IgD-negative memory B cell (primary cell): ENCODE measurements around the gene DOCK1. TPM values are rescaled to one million over a fixed set of nuclear protein-coding genes. Genes with fewer than 3 reads are reported as not detected.
A peak's percentile ranks its signal among the peaks of the same experiment; 100 is the strongest.

ENCODE experiments used
- H3K27ac Mint-ChIP-seq, 3 donors: one replicate each; pipeline ENCODE4 v1.8.0; 2020 to 2022; ENCODE audit warnings: mild to moderate bottlenecking in 3 of 3, mixed read lengths in 3 of 3, moderate library complexity in 1 of 3
- H3K27me3 Mint-ChIP-seq: one replicate; pipeline ENCODE4 v1.8.0; 2021; ENCODE audit warnings: mixed read lengths
- H3K36me3 Mint-ChIP-seq: one replicate; pipeline ENCODE4 v1.8.0; 2020; ENCODE audit warnings: mild to moderate bottlenecking, mixed read lengths
- H3K4me1 Mint-ChIP-seq, 3 donors: one replicate each; pipeline ENCODE4 v1.8.0; 2020 to 2022; ENCODE audit warnings: mixed read lengths in 3 of 3, mild to moderate bottlenecking in 1 of 3
- H3K4me3 Mint-ChIP-seq, 4 donors: one replicate each; pipeline ENCODE4 v1.8.0; 2020 to 2022; ENCODE audit warnings: mild to moderate bottlenecking in 4 of 4, mixed read lengths in 4 of 4, moderate library complexity in 3 of 4
- H3K9me3 Mint-ChIP-seq, 3 donors: one replicate each; pipeline ENCODE4 v1.8.0; 2020 to 2021; ENCODE audit warnings: mixed read lengths in 3 of 3, mild to moderate bottlenecking in 1 of 3
- polyA plus RNA-seq: library from polyadenylated mRNA; unstranded; fragments of 300-500 nt; fragmentation: Illumina TruSeq; gene quantifications from one replicate; pipeline ENCODE4 v1.2.3, GENCODE V29; 2021

Gene DOCK1
- polyA plus RNA-seq, 1 donor from 2014 or later = not detected

GRCh38 chr10:127059314-127059713 lies 154.1 kb downstream of the DOCK1 start:
- Mint-ChIP-seq H3K27ac (no peak overlapping the region), H3K27me3 (no peaks in the 10 kb centered on the region), H3K4me1 (no peaks in the 10 kb centered on the region), H3K4me3 (no peak overlapping the region), H3K9me3 (peaks cover 9 to 32% (median 13%) of the 10 kb centered on the region in 3 donors), H3K36me3 (no peaks in the 10 kb centered on the region)

- Mint-ChIP-seq H3K36me3 (no peaks in the 10 kb centered on the region), H3K27ac (no peak overlapping the region)
Observed at GRCh38 chr10:127063762-127064161, 158.5 kb downstream of the DOCK1 start.

GRCh38 chr10:127064474-127064873 lies 159.2 kb downstream of the DOCK1 start:
- peak overlapping the region in 1 of 4 donors; percentile 68 for H3K4me3 Mint-ChIP-seq

More at GRCh38 chr10:127063762-127064161, 158.5 kb downstream of the DOCK1 start:
- H3K27me3 Mint-ChIP-seq = no peaks in the 10 kb centered on the region
- H3K9me3 Mint-ChIP-seq = peaks cover 5 to 24% (median 14%) of the 10 kb centered on the region in 3 donors
- H3K4me1 Mint-ChIP-seq = no peaks in the 10 kb centered on the region
- no peak overlapping the region for H3K4me3 Mint-ChIP-seq

GRCh38 chr10:127067542-127068194 lies 162.4 kb downstream of the DOCK1 start:
- H3K9me3 Mint-ChIP-seq = peaks cover 10 to 12% (median 10%) of the 10 kb centered on the region in 3 donors
- H3K4me3 Mint-ChIP-seq = no peak overlapping the region
- H3K4me1 Mint-ChIP-seq = no peaks in the 10 kb centered on the region
- H3K27me3 Mint-ChIP-seq = peaks cover 1% of the 10 kb centered on the region
- no peak overlapping the region for H3K27ac Mint-ChIP-seq
- H3K36me3 Mint-ChIP-seq = no peaks in the 10 kb centered on the region

More at GRCh38 chr10:127064474-127064873, 159.2 kb downstream of the DOCK1 start:
- Mint-ChIP-seq H3K27me3 (no peaks in the 10 kb centered on the region), H3K27ac (no peak overlapping the region), H3K36me3 (no peaks in the 10 kb centered on the region), H3K9me3 (peaks cover 5 to 17% (median 11%) of the 10 kb centered on the region in 3 donors), H3K4me1 (no peaks in the 10 kb centered on the region)

- Mint-ChIP-seq H3K9me3 (peaks cover 10 to 12% (median 10%) of the 10 kb centered on the region in 3 donors), H3K4me3 (no peak overlapping the region), H3K4me1 (no peaks in the 10 kb centered on the region), H3K36me3 (no peaks in the 10 kb centered on the region), H3K27ac (no peak overlapping the region), H3K27me3 (peaks cover 1% of the 10 kb centered on the region)
Observed at GRCh38 chr10:127068485-127068884, 163.3 kb downstream of the DOCK1 start.

- H3K4me1 Mint-ChIP-seq = no peaks in the 10 kb centered on the region
- H3K27ac Mint-ChIP-seq = no peak overlapping the region
- H3K27me3 Mint-ChIP-seq = peaks cover 1% of the 10 kb centered on the region
- no peaks in the 10 kb centered on the region for H3K36me3 Mint-ChIP-seq
- H3K9me3 Mint-ChIP-seq = peaks cover 10 to 12% (median 10%) of the 10 kb centered on the region in 3 donors
- no peak overlapping the region for H3K4me3 Mint-ChIP-seq
Observed at GRCh38 chr10:127069436-127069835, 164.2 kb downstream of the DOCK1 start.

- Mint-ChIP-seq H3K27me3 (peaks cover 1% of the 10 kb centered on the region), H3K4me3 (no peak overlapping the region), H3K27ac (no peak overlapping the region)
Observed at GRCh38 chr10:127071126-127071525, 165.9 kb downstream of the DOCK1 start.

GRCh38 chr10:127073666-127074065 lies 168.4 kb downstream of the DOCK1 start:
- no peaks in the 10 kb centered on the region for H3K36me3 Mint-ChIP-seq
- H3K4me1 Mint-ChIP-seq = no peaks in the 10 kb centered on the region

More at GRCh38 chr10:127071126-127071525, 165.9 kb downstream of the DOCK1 start:
- Mint-ChIP-seq H3K4me1 (no peaks in the 10 kb centered on the region), H3K9me3 (peaks cover 8 to 13% (median 11%) of the 10 kb centered on the region in 3 donors), H3K36me3 (no peaks in the 10 kb centered on the region)

GRCh38 chr10:127079392-127079791 lies 174.2 kb downstream of the DOCK1 start:
- H3K36me3 Mint-ChIP-seq = no peaks in the 10 kb centered on the region
- H3K4me1 Mint-ChIP-seq = no peaks in the 10 kb centered on the region
- H3K27me3 Mint-ChIP-seq = no peaks in the 10 kb centered on the region
- no peak overlapping the region for H3K27ac Mint-ChIP-seq
- peaks cover 5 to 9% (median 9%) of the 10 kb centered on the region in 3 donors for H3K9me3 Mint-ChIP-seq
- no peak overlapping the region for H3K4me3 Mint-ChIP-seq

More at GRCh38 chr10:127073666-127074065, 168.4 kb downstream of the DOCK1 start:
- H3K27me3 Mint-ChIP-seq = peaks cover 1% of the 10 kb centered on the region
- H3K27ac Mint-ChIP-seq = no peak overlapping the region
- peaks cover 6 to 13% (median 8%) of the 10 kb centered on the region in 3 donors for H3K9me3 Mint-ChIP-seq
- H3K4me3 Mint-ChIP-seq = no peak overlapping the region

- Mint-ChIP-seq H3K9me3 (peaks cover 5 to 7% (median 7%) of the 10 kb centered on the region in 3 donors), H3K27ac (no peak overlapping the region), H3K4me1 (no peaks in the 10 kb centered on the region), H3K27me3 (no peaks in the 10 kb centered on the region), H3K36me3 (no peaks in the 10 kb centered on the region), H3K4me3 (no peak overlapping the region)
Observed at GRCh38 chr10:127080317-127080716, 175.1 kb downstream of the DOCK1 start.

- Mint-ChIP-seq H3K4me3 (no peak overlapping the region), H3K4me1 (no peaks in the 10 kb centered on the region), H3K27me3 (no peaks in the 10 kb centered on the region), H3K36me3 (no peaks in the 10 kb centered on the region), H3K27ac (no peak overlapping the region), H3K9me3 (peaks cover 3 to 6% (median 5%) of the 10 kb centered on the region in 3 donors)
Observed at GRCh38 chr10:127081851-127082345, 176.7 kb downstream of the DOCK1 start.

- Mint-ChIP-seq H3K9me3 (peaks cover 3 to 8% (median 6%) of the 10 kb centered on the region in 3 donors), H3K4me3 (no peak overlapping the region), H3K4me1 (no peaks in the 10 kb centered on the region), H3K27me3 (no peaks in the 10 kb centered on the region), H3K27ac (no peak overlapping the region), H3K36me3 (no peaks in the 10 kb centered on the region)
Observed at GRCh38 chr10:127082651-127083050, 177.4 kb downstream of the DOCK1 start.

- H3K4me1 Mint-ChIP-seq = no peaks in the 10 kb centered on the region
- H3K9me3 Mint-ChIP-seq = peaks cover 3 to 6% (median 6%) of the 10 kb centered on the region in 3 donors
- no peaks in the 10 kb centered on the region for H3K27me3 Mint-ChIP-seq
- H3K4me3 Mint-ChIP-seq = no peak overlapping the region
- no peaks in the 10 kb centered on the region for H3K36me3 Mint-ChIP-seq
- no peak overlapping the region for H3K27ac Mint-ChIP-seq
Observed at GRCh38 chr10:127085957-127086356, 180.7 kb downstream of the DOCK1 start.

GRCh38 chr10:127088908-127089307 lies 183.7 kb downstream of the DOCK1 start:
- Mint-ChIP-seq H3K36me3 (no peaks in the 10 kb centered on the region), H3K4me1 (no peaks in the 10 kb centered on the region)

GRCh38 chr10:127089446-127089845 lies 184.2 kb downstream of the DOCK1 start:
- Mint-ChIP-seq H3K4me3 (no peak overlapping the region), H3K4me1 (no peaks in the 10 kb centered on the region), H3K9me3 (peaks cover 0 to 11% (median 3%) of the 10 kb centered on the region in 3 donors), H3K27ac (no peak overlapping the region), H3K36me3 (no peaks in the 10 kb centered on the region), H3K27me3 (no peaks in the 10 kb centered on the region)

More at GRCh38 chr10:127088908-127089307, 183.7 kb downstream of the DOCK1 start:
- peaks cover 0 to 11% (median 3%) of the 10 kb centered on the region in 3 donors for H3K9me3 Mint-ChIP-seq
- no peaks in the 10 kb centered on the region for H3K27me3 Mint-ChIP-seq
- no peak overlapping the region for H3K4me3 Mint-ChIP-seq
- H3K27ac Mint-ChIP-seq = no peak overlapping the region

- Mint-ChIP-seq H3K4me1 (no peaks in the 10 kb centered on the region), H3K36me3 (no peaks in the 10 kb centered on the region), H3K4me3 (no peak overlapping the region), H3K27ac (no peak overlapping the region), H3K9me3 (peaks cover 0 to 11% (median 3%) of the 10 kb centered on the region in 3 donors), H3K27me3 (no peaks in the 10 kb centered on the region)
Observed at GRCh38 chr10:127090138-127090537, 184.9 kb downstream of the DOCK1 start.
